Measurements from ENCODE around the gene DCXR. TPM values are rescaled to one million over a fixed set of nuclear protein-coding genes. Genes with fewer than 3 reads are reported as not detected.

Gene DCXR
- total RNA-seq, 1 donor from 2014 or later = 36.5 TPM

- Mint-ChIP-seq H3K4me3 (no peak overlapping the region), H3K36me3 (no peaks in the 10 kb centered on the region), H3K4me1 (peaks cover 5% of the 10 kb centered on the region), H3K27me3 (ENCODE audit: insufficient read depth, low read depth) (peaks cover 7% of the 10 kb centered on the region), H3K9me3 (no peaks in the 10 kb centered on the region), H3K27ac (no peak overlapping the region)
- H3K9me3 ChIP-seq (ENCODE audit: low read depth) = no peaks in the 10 kb centered on the region
- no peak overlapping the region for H3K27ac ChIP-seq
- no peak overlapping the region for H3K4me2 ChIP-seq
- H3K4me3 ChIP-seq = no peak overlapping the region
- no peak for DNase-seq (ENCODE audit: low spot score)
- TF ChIP-seq EZH2phosphoT487 (IDR thresholded peaks at IDR 0.05) (no peak), EZH2 (IDR thresholded peaks at IDR 0.05) (no peak), CTCF (IDR thresholded peaks at IDR 0.05) (no peak)
- H3K36me3 ChIP-seq = no peaks in the 10 kb centered on the region
- no peaks in the 10 kb centered on the region for H3K79me2 ChIP-seq (ENCODE audit: low read depth)
- H3K9ac ChIP-seq = no peak overlapping the region
- peaks cover 41% of the 10 kb centered on the region for H3K27me3 ChIP-seq
- H3K4me1 ChIP-seq = peaks cover 6% of the 10 kb centered on the region
- no peak overlapping the region for H2AFZ ChIP-seq (replicated peaks)
- no peaks in the 10 kb centered on the region for H4K20me1 ChIP-seq (ENCODE audit: low read depth)
- peaks cover under 1% of the 10 kb centered on the region for H3F3A ChIP-seq (ENCODE audit: low read depth)
These were observed 33.1 kb upstream of the DCXR start for GRCh38 chr17:82070611-82071010.

GRCh38 chr17:82065638-82066303 is 28.3 kb upstream of the DCXR start, which contains the start of gene DUS1L:
Gene DUS1L (minus strand): TSS chr17:82065804. CDS start chr17:82065059, 745 bp downstream.
- Histone ChIP-seq H3K4me2 (peak within 1 kb of the TSS; percentile 100), H4K20me1 (ENCODE audit: low read depth) (no peaks in the 10 kb centered on the region), H3K36me3 (no peaks in the 10 kb centered on the region), H3F3A (ENCODE audit: low read depth) (no peaks in the 10 kb centered on the region), H2AFZ (replicated peaks) (peak within 1 kb of the TSS; percentile 83), H3K27ac (no peak within 1 kb of the TSS), H3K27me3 (peaks cover 6% of the 10 kb centered on the region), H3K4me3 (peak within 1 kb of the TSS; percentile 76), H3K79me2 (ENCODE audit: low read depth) (peaks cover 12% of the 10 kb centered on the region), H3K9ac (peak within 1 kb of the TSS; percentile 87), H3K4me1 (peaks cover 6% of the 10 kb centered on the region), H3K9me3 (ENCODE audit: low read depth) (no peaks in the 10 kb centered on the region)
- no peaks in the 10 kb centered on the region for H3K36me3 Mint-ChIP-seq
- TF ChIP-seq EZH2 (IDR thresholded peaks at IDR 0.05) (no peak), CTCF (IDR thresholded peaks at IDR 0.05) (no peak), EZH2phosphoT487 (IDR thresholded peaks at IDR 0.05) (no peak)
- H3K4me3 Mint-ChIP-seq = peak within 1 kb of the TSS; percentile 89
- peaks cover 10% of the 10 kb centered on the region for H3K4me1 Mint-ChIP-seq
- H3K9me3 Mint-ChIP-seq = no peaks in the 10 kb centered on the region
- H3K27me3 Mint-ChIP-seq (ENCODE audit: insufficient read depth, low read depth) = peaks cover 5% of the 10 kb centered on the region
- H3K27ac Mint-ChIP-seq = peak within 1 kb of the TSS; percentile 78
- DNase-seq (ENCODE audit: low spot score) = peak; percentile 83

GRCh38 chr17:82065193-82065637 is 27.7 kb upstream of the DCXR start:
- no peaks in the 10 kb centered on the region for H3F3A ChIP-seq (ENCODE audit: low read depth)
- peak overlapping the region; percentile 100 for H3K4me2 ChIP-seq
- H3K36me3 Mint-ChIP-seq = peaks cover under 1% of the 10 kb centered on the region
- H4K20me1 ChIP-seq (ENCODE audit: low read depth) = no peaks in the 10 kb centered on the region
- no peak overlapping the region for H3K27ac ChIP-seq
- H3K27ac Mint-ChIP-seq = no peak overlapping the region
- H3K4me1 Mint-ChIP-seq = peaks cover 10% of the 10 kb centered on the region
- H3K27me3 Mint-ChIP-seq (ENCODE audit: insufficient read depth, low read depth) = peaks cover 5% of the 10 kb centered on the region
- H3K27me3 ChIP-seq = peaks cover under 1% of the 10 kb centered on the region
- peak overlapping the region; percentile 76 for H3K4me3 ChIP-seq
- H3K9me3 Mint-ChIP-seq = no peaks in the 10 kb centered on the region
- TF ChIP-seq EZH2phosphoT487 (IDR thresholded peaks at IDR 0.05) (no peak), CTCF (IDR thresholded peaks at IDR 0.05) (no peak), EZH2 (IDR thresholded peaks at IDR 0.05) (no peak)
- H3K36me3 ChIP-seq = no peaks in the 10 kb centered on the region
- peak overlapping the region; percentile 80 for H3K4me3 Mint-ChIP-seq
- peaks cover 12% of the 10 kb centered on the region for H3K79me2 ChIP-seq (ENCODE audit: low read depth)
- DNase-seq (ENCODE audit: low spot score) = no peak
- peak overlapping the region; percentile 72 for H2AFZ ChIP-seq (replicated peaks)
- H3K4me1 ChIP-seq = peaks cover 6% of the 10 kb centered on the region
- H3K9me3 ChIP-seq (ENCODE audit: low read depth) = no peaks in the 10 kb centered on the region
- H3K9ac ChIP-seq = peak overlapping the region; percentile 87

Data from neural progenitor cell (in vitro differentiated cells).